K562 (cell line): ENCODE data around the gene C10orf95. TPM values are rescaled to one million over a fixed set of nuclear protein-coding genes. Genes with fewer than 3 reads are reported as not detected.
A peak's percentile ranks its signal among the peaks of the same experiment; 100 is the strongest.

Experiments used
- KDM1A ChIP-seq, 2 experiments: fragments of 450-650 bp; IDR thresholded peaks; 2 replicates each; pipeline ENCODE4 v1.6.1; 2016; ENCODE audit warnings: mild to moderate bottlenecking in 2 of 2
- MEIS2 ChIP-seq: fragments of 450-650 bp; IDR thresholded peaks from 2 replicates; pipeline ENCODE4 v1.6.1; 2014; ENCODE audit warnings: mild to moderate bottlenecking; ENCODE audit not compliant: partially characterized antibody
- ZEB2 ChIP-seq: fragments of 450-650 bp; IDR thresholded peaks from 2 replicates; pipeline ENCODE4 v1.6.1; 2016
- ZNF197 ChIP-seq: fragments of 200-800 bp; sonication (Bioruptor generic); IDR thresholded peaks from 2 replicates; pipeline ENCODE4 v1.6.1; 2016; ENCODE audit warnings: low read depth, missing genetic modification characterization, missing compliant biosample characterization
- ZNF277 ChIP-seq: fragments of 250-450 bp; sonication (Bioruptor Pico); IDR thresholded peaks from 2 replicates; pipeline ENCODE4 v1.8.0; 2022; ENCODE audit warnings: inconsistent platforms, mild to moderate bottlenecking, moderate library complexity, borderline replicate concordance
- ZNF609 ChIP-seq: sonication (generic); formaldehyde crosslinking; IDR thresholded peaks from 2 replicates; pipeline ENCODE4 v1.8.1; 2023; ENCODE audit warnings: missing genetic modification reagents, mild to moderate bottlenecking, borderline replicate concordance
- polyA plus RNA-seq, 8 experiments: library from polyadenylated mRNA; depleted of rRNA in 4 of 8; stranded (reverse) in 5 of 8; unstranded in 3 of 8; fragments of >200 nt; fragmentation: Nextera tagmentation in 2 of 8; fragmentation: Illumina TruSeq in 1 of 8; extraction: Ambion mirVana in 2 of 8; extraction: Trizol in 1 of 8; gene quantifications; 2 replicates each; pipeline versions ENCODE4 v1.2.1 to v1.2.3, GENCODE V29; 2011 to 2014; ENCODE audit warnings: inconsistent platforms in 1 of 8, missing spikeins in 1 of 8
- total RNA-seq, 7 experiments: library from RNA; depleted of rRNA in 6 of 7; stranded (reverse); fragments of >200 nt in 6 of 7; fragmentation: Illumina TruSeq in 2 of 7; extraction: Trizol in 2 of 7; gene quantifications; 2 replicates each; pipeline versions ENCODE4 v1.2.1 to v1.2.3, GENCODE V29; 2011 to 2021; ENCODE audit warnings: low replicate concordance in 1 of 7
- TF ChIP-seq, protein P1 (sequence below): fragments of 450-650 bp; IDR thresholded peaks from 2 replicates; pipeline ENCODE4 v1.6.1; 2016; ENCODE audit warnings: mild to moderate bottlenecking

The C10orf95 gene
- total and polyA plus RNA-seq, 9 of the 15 experiments (the other 6 are each of a cell fraction or from before 2014, with no cell fraction given): 0.03 to 0.41 (median 0.17) TPM; not detected in 1

DNA sequence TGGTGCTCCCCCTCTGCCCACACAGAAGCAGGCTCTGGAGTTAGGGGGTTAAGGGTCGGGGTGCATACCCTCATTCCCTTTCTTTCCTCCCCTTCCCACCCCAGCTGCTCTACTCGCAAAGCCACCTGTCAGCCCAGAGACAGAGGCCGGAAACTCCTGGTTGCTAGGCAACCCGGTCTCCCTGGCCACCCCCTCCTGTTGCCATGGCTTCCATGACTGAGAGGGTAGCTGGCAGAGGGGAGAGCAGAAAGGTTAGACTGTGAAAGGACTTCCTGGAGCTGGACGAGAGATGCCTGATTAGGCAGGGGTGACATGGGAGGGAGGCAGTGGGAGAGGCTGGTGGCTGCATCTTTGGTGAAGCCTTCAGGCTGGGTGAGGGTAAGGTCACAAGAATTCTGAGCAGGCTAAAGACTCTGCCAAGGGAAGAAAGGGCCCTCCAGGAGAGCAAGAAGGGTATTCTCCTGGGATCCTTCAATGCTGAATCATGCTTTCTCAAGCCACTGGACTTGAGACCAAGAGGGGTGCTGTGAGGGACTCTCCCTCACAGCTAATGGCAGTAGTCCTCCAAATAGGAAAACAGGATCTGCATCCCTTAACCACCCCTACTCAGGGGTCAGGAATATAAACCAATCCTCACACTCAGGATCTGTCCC lies 38.2 kb downstream of the C10orf95 start (continued):
- TF ChIP-seq, protein P1, sequence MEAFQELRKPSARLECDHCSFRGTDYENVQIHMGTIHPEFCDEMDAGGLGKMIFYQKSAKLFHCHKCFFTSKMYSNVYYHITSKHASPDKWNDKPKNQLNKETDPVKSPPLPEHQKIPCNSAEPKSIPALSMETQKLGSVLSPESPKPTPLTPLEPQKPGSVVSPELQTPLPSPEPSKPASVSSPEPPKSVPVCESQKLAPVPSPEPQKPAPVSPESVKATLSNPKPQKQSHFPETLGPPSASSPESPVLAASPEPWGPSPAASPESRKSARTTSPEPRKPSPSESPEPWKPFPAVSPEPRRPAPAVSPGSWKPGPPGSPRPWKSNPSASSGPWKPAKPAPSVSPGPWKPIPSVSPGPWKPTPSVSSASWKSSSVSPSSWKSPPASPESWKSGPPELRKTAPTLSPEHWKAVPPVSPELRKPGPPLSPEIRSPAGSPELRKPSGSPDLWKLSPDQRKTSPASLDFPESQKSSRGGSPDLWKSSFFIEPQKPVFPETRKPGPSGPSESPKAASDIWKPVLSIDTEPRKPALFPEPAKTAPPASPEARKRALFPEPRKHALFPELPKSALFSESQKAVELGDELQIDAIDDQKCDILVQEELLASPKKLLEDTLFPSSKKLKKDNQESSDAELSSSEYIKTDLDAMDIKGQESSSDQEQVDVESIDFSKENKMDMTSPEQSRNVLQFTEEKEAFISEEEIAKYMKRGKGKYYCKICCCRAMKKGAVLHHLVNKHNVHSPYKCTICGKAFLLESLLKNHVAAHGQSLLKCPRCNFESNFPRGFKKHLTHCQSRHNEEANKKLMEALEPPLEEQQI: no peak
- no peak for TF ChIP-seq ZNF277 (CRISPR knock-in tag)
- TF ChIP-seq ZNF609 (CRISPR knock-in tag): no peak
- TF ChIP-seq MEIS2: no peak
- TF ChIP-seq ZNF197 (CRISPR knock-in tag): no peak
- TF ChIP-seq KDM1A (IDR thresholded peaks at IDR 0.05): peak in 1 of 2 experiments; percentile 9; a peak in 1 of 4 replicates
- TF ChIP-seq ZEB2: no peak
- TF ChIP-seq, all 486 proteins: peak for 4
